Fibroblast of pulmonary artery (primary cell): Measurements from ENCODE around the gene PAQR8.

Source experiments
- DNase-seq: peaks from one replicate; pipeline ENCODE4 v3.0.0-alpha.2; 2010; ENCODE audit warnings: low read depth
- H3K4me3 ChIP-seq: replicated peaks from 2 replicates; pipeline ENCODE4 v1.5.1; 2011; ENCODE audit warnings: low read depth, mild to moderate bottlenecking, control low read depth, low read length, moderate library complexity
- TF ChIP-seq, protein P1 (sequence below): IDR thresholded peaks from 2 replicates; pipeline ENCODE4 v1.5.1; 2011; ENCODE audit warnings: mild to moderate bottlenecking, control low read depth, low read length, inconsistent platforms; ENCODE audit errors: missing control alignments

The PAQR8 gene, protein sequence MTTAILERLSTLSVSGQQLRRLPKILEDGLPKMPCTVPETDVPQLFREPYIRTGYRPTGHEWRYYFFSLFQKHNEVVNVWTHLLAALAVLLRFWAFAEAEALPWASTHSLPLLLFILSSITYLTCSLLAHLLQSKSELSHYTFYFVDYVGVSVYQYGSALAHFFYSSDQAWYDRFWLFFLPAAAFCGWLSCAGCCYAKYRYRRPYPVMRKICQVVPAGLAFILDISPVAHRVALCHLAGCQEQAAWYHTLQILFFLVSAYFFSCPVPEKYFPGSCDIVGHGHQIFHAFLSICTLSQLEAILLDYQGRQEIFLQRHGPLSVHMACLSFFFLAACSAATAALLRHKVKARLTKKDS

DNA sequence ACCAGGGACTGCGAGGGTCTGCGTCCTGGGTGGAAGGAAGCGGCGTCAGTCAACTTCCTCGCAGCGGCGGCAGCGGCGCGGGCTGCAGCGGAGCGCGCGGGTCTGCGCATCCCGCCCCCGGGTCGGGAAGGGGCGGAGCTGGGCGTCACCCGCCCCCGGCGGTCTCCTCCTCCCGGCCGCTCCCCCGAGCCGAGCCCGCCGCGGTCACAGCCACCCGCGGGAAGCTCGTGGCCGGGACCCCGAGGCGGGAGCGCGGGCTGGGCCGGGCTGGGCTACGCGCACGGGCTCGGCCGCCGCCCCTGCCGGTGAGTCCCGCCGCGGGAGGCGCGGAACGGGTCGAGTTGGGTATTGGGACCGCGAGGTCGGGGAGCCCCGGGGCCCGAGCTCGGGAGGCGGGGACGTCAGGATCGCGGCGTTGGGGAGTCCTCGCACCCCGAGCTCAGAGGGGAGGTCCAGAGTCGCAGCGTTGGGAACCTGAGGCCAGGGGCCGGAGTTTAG is at the start of gene PAQR8:
PAQR8 (plus strand) TSS at position 207 of the 498 bp plus-strand sequence. CDS start 41,063 bp downstream, outside the sequence.
- peak; percentile 61 for DNase-seq
- peak within 1 kb of the TSS; percentile 72 for H3K4me3 ChIP-seq
- TF ChIP-seq, protein P1, sequence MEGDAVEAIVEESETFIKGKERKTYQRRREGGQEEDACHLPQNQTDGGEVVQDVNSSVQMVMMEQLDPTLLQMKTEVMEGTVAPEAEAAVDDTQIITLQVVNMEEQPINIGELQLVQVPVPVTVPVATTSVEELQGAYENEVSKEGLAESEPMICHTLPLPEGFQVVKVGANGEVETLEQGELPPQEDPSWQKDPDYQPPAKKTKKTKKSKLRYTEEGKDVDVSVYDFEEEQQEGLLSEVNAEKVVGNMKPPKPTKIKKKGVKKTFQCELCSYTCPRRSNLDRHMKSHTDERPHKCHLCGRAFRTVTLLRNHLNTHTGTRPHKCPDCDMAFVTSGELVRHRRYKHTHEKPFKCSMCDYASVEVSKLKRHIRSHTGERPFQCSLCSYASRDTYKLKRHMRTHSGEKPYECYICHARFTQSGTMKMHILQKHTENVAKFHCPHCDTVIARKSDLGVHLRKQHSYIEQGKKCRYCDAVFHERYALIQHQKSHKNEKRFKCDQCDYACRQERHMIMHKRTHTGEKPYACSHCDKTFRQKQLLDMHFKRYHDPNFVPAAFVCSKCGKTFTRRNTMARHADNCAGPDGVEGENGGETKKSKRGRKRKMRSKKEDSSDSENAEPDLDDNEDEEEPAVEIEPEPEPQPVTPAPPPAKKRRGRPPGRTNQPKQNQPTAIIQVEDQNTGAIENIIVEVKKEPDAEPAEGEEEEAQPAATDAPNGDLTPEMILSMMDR: no peak

DNA sequence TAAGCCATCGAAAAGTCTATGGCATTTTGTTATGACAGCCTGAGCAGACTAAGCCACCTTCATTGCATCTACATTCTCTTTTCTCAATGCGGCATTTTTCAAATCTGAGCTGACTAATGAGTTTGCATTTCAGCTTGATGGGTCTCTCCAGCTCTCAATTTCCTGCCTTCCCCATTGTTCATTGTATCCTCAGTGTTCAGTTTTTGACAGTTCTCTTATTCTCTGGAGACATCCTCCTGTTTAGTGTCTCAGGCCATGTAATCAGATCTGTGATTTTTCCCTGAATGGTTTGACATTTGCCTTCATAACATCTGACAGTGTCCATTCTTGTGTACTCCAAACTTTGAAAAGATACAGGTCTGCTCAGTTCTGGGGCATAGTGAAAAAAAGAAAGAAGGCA is 49.5 kb upstream of the PAQR8 start:
- TF ChIP-seq, protein P1: no peak
- H3K4me3 ChIP-seq: no peak overlapping the region
- DNase-seq: peak; percentile 5

DNA sequence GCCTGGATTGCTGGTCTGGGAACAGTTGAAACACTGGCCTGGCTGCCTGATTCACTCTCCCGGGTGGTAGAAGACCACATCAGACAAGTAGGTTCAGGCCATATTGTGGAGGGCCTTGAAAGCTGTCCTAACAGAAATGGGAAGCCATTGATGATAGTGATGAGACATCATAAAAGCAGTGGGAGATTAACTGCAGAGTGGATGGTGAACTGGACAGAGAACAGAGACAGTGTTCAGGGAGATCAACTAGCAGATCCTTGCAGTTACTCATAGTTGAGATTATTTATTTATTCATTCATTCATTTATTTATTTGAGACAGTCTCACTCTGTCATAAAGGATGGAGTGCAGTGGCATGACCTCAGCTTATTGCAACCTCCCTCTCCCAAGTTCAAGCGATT is 47.2 kb upstream of the PAQR8 start:
- no peak for DNase-seq
- TF ChIP-seq, protein P1: no peak
- no peak overlapping the region for H3K4me3 ChIP-seq

DNA sequence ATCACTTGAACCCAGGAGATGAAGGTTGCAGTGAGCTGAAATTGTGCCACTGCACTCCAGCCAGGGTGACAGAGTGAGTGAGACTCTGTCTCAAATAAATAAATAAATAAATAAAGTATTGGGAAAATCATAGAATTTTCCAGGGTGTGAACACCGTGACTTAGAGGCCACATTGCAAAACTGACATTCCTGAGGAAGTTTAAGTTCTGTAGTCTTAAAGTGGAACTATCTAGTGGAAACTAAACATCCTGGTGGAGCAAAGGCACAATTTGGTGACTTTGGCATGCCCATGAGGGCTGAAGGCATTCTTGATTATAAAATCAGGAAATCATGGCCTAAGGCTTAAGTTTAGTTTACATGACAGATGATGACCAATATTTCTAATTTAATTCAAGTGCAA is 44.7 kb upstream of the PAQR8 start:
- H3K4me3 ChIP-seq: no peak overlapping the region
- no peak for DNase-seq
- TF ChIP-seq, protein P1: no peak

DNA sequence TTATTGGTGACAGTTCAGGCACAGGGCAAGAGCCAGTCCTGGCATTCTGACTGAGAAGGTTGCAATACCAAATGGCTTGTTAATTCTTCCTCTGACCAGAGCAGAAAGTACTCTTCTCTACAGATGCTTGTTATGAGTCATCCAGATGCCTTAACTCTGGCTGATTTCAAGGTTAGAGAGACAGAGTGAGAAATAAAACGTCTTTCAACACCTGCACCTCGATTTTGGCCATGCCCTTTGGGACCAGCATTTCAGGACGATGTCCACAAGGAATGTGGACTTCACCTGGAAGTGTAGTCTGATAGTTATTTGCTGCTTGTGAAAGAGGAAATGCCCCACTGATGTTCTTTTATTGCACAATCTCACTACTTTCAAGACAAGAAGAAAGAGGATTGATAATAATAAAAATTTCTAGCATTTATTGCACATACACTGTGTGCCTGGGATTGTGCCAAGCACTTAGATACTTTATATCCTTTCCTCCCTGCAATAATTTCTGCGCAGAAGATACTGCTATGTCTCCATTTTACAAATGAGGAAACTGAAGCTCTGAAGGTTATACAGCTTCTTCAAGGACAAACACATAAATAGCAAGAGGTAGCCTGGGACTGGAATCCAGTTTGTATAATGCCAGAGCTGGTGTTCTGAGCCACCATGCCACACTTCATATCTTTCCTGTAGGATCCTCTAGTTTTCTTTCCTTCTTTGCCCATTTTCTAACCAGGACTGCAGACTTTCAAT is 43.9 kb upstream of the PAQR8 start:
- H3K4me3 ChIP-seq: no peak overlapping the region
- TF ChIP-seq, protein P1: no peak
- DNase-seq: peak; percentile 52

DNA sequence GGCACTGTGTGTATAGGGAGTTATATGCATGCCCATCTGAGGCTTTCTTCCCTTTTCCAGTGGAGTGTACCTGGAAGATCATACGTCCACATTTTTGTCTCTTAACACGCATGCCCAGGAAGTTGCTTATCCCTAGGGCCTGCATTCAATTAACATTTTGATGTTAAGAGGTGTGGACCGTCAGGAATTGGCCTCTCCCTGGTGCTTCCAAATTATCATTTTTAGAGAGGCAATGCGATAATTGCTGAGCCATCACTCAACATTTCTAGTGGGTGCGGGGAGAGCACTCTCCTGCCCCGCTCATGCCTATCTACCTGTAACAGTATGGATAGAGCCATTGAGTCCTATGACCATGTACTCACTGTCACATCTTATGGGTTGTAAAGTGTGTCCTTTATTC is 37.8 kb upstream of the PAQR8 start:
- DNase-seq: no peak
- no peak overlapping the region for H3K4me3 ChIP-seq
- TF ChIP-seq, protein P1: no peak
